Stimulated activated CD4-positive, alpha-beta T cell treated with anti-CD3 and anti-CD28 coated beads, Interleukin-15, amount 100 ng/mL, for 1 hour (primary cell): ENCODE measurements around the gene ADGRF1.
"Not testable (repeated sequence)": the region's sequence is repeated elsewhere in the genome, so short reads cannot be mapped to it uniquely, and the experiment has no call there.

ENCODE experiments used
- DNase-seq, 2 donors: peaks; one replicate each; pipeline ENCODE4 v3.0.0-alpha.2; 2020; ENCODE audit warnings: low read depth in 1 of 2, low spot score in 1 of 2

ADGRF1 gene

DNA sequence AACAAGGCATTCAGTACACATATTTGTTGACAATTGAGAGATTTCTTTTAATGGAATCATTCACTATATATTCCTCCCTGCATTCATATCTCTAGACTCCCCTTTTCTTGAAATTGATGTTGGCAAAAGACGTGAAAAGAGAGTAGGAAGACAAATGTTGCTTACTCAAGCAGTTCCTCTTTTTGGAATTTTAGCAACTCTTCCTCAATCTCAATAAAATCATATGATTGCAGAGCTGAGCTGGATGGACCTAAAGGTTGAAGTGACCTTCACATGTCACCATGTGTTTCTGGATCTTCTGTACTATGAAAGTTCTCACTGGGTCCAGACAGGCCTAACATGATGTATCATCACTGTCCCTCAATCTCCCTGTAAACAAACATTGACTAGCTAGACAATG is 18.6 kb downstream of the ADGRF1 start:
- no peak for DNase-seq

- no peak for DNase-seq
Observed at GRCh38 chr6:47022191-47022590, 19.9 kb downstream of the ADGRF1 start.

- DNase-seq: no peak
Observed at GRCh38 chr6:47019941-47020340, 22.2 kb downstream of the ADGRF1 start.

GRCh38 chr6:47016909-47017308 is 25.2 kb downstream of the ADGRF1 start:
- no peak for DNase-seq

- DNase-seq: no peak
Observed at GRCh38 chr6:47016261-47016660, 25.9 kb downstream of the ADGRF1 start.

- no peak for DNase-seq
Observed at GRCh38 chr6:47014401-47014800, 27.7 kb downstream of the ADGRF1 start.

DNA sequence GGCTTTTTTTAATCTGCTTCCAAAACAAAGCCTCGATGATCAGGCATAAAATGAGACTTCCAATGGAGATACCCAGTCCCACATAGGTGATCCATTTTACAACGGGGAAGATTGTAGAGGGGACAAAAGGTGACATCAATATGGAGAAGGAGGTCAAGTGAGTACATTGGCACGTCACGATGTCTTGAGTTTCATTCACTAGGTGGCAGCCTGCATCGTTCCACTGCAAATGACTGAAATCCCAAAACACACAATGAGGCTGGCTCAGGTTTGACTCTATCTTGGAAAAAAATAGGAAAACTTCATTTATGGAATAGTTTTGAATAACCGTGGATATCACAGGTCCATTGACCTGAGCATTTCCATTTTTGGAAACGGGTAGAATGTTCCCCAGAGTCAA is 32.5 kb downstream of the ADGRF1 start:
- DNase-seq: no peak

DNA sequence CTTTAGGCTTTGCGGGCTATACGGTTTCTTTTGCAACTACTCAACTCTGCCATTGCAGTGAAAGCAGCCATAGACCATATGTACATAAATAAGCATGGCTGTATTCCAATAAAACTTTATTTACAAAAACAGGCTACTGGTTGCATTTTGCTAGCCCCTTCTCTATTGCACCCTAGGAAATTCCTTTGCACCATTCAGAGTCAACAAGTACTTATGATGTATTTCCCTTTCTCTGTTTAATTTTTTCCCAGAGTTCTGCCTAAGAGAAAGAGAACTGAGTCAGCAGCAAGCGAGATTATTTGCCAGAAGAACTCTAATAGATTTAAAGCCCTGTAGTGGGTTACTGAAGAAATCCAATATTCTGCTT is 33.8 kb downstream of the ADGRF1 start:
- no peak for DNase-seq

- DNase-seq: no peak
Observed at GRCh38 chr6:47007657-47008396, 34.3 kb downstream of the ADGRF1 start.

DNA sequence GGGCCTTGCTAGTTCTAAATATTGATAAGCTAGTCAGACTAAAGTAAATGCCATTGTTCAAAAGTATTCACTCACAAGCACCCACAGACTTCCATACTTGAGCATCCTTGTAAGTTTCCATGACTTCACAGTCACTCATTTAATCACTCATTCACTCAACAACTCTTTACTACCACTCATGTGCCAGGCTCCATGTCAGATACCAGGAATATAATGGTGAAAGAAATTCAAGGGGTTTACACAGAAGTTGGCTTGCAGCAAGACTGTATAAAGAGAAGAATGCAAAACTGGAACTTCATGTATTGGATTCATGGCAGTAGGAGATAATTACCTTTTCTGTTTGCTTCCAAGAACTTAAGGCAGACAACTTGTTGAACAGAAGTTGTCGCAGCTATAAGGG is 36.6 kb downstream of the ADGRF1 start:
- no peak for DNase-seq

DNA sequence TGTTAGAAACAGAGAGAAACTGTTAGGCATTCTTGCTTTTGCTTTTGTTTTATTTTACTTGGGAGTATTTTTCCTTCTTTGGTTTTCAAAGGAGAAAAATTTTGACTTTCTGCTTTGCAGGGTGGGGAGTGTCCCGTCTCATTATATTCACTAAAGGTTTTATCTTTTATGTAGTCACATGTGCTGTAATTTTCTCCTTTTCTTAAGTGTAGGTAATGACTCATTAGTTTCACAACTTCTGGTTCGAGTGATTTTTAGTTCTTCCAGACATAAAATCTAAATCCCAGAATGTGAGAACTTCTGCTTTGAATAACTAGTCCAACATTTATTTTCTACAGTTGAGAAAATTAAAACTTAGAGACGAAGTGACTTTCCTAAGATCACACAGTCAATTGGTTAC is 37.7 kb downstream of the ADGRF1 start:
- no peak for DNase-seq

DNA sequence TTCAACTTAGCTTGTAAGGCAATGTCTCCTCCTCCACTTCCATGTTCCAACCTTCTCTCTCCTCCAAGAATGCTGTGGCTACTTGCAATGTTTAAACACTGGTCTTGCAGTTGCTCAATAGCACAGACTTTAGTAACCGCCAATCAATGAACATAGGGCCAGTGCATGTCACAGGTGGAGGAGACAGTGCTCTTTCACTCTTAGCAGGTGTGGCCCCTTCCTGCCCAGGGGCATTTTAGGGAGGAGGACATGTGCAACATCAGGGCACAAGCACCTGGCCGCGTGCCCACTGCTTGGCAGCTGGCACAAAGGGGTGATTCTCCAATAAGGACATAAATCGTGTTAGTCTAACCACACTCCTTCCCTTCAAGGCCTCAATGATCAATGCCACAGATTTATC is 41.3 kb downstream of the ADGRF1 start:
- no peak for DNase-seq

DNA sequence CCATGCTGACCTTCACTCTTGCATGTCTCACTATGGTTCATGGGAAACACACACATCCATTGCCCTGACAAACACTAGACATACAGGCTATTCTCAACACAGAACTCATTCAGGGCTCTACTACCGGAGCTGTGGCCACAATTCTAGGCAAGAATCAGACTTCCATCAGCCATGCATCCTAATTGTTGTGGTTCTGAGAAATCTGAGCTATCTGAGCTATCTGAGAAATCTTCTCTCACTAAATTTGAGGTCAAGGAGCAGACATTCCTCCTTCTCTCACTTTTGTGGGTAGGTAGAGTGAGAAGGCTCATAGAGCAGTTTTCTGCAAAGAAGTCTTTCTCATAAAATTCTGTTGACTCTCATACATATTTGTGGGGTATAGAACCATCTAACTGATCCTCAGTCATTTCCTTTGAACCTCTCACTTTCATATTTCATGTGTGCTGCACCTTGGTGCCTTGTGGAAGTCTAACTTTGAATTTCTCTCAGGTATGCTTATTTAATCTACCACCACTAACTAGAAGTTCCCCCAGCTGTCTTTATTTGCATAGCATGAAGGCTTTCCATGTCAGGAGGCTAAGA is 43.6 kb downstream of the ADGRF1 start:
- DNase-seq: no peak

DNA sequence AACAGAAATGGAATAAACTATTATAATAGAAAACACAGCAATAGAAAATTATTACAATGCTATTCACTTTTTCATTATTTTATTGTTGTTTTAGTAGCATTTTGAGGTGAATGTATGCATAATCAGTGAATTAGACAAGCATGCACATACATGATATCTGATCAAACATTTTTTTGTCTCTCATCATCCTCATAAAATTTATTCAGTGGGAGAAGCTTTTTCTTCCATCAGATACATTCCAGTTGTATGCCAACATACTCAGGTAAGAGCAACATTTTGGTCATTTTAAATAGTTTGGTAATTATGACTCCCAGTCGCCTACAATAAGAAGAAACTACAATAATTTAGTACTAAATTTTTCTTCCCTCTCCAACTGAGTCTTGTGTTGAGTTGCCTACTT is 44.5 kb downstream of the ADGRF1 start:
- no peak for DNase-seq

- no peak for DNase-seq
Observed at GRCh38 chr6:46996860-46997641, 45.1 kb downstream of the ADGRF1 start.

DNA sequence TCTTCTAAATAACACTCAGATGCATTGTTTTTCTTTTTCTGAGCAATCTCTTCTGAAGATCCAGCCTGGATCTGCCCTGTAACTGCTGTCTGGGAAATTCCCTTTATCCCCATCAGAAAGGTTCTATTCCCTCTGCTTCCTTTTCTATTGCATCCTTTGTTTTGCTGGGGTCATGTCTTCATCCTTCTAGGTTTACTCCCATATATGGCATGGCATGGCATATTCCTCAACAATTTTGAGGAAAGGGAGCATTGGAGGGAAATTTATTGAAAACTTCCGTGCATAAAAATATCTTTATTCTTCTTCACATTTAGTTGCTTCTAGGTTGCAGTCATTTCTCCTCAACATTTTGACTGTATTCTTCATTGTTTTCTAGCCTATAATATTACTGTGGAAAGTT is 47.2 kb downstream of the ADGRF1 start:
- no peak for DNase-seq

- DNase-seq: no peak
Observed at GRCh38 chr6:46993846-46994245, 48.3 kb downstream of the ADGRF1 start.

DNA sequence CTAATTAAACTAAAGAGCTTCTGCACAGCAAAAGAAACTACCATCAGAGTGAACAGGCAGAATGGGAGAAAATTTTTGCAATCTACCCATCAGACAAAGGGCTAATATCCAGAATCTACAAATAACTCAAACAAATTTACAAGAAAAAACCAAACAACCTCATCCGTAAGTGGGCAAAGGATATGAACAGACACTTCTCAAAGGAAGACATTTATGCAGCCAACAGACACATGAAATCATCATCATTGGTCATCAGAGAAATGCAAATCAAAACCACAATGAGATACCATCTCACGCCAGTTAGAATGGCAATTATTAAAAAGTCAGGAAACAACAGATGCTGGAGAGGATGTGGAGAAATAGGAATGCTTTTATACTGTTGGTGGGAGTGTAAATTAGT is 49.7 kb downstream of the ADGRF1 start:
- DNase-seq: not testable (repeated sequence)

DNA sequence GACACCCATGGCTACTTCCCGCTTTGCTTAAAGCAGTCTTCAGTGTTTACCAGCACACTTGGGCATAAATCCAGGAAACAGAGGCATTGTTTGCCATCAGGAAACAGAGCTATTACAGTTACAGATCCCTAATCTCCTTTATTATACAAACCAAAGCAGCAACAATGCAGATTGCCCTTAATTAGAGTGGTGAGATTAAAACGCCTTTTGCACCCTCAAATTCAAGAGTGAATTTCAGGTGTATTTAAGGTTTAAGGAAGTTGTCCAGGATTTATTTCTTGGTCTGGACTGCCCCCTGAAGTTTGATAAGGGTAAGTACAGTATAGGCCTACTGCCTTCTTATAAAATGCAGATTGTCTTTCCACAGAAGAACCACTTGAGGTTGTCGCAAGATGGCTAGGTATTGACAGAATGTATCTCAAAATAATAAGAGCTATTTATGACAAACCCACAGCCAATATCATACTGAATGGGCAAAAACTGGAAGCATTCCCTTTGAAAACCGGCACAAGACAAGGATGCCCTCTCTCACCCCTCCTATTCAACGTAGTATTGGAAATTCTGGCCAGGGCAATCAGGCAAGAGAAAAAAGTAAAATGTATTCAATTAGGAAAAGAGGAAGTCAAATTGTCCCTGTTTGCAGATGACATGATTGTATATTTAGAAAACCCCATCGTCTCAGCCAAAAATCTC is 51.2 kb downstream of the ADGRF1 start:
- DNase-seq: not testable (repeated sequence)

- DNase-seq: no peak
Observed at GRCh38 chr6:46990031-46990644, 52.0 kb downstream of the ADGRF1 start.

- no peak for DNase-seq
Observed at GRCh38 chr6:46989398-46989797, 52.7 kb downstream of the ADGRF1 start.
